ENCODE results near the gene CDON.

Gene CDON

DNA sequence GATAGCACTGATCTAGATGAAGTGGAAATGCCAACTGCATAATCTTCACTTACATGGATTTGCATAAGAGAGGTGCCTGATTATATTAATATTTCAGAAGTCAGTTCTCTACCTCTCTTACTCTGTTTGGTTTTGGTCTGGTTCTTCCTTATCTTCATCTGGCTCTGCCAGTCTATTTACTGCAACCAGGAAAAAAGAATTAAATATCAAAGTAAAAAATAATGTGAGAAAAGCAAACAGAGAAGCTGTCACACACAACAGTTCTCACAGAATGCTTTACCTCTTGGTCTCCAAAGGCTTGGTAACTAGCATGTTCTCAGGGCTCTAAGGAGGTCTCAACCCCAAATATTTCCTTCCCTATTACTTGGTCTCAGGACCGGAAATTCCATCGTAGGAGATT lies 110.1 kb downstream of the CDON start:
- peaks cover 2% of the 10 kb centered on the region for H3K9me3 ChIP-seq (ENCODE audit: insufficient read depth, low read depth, low read length)
- H3K4me3 ChIP-seq (ENCODE audit: low read depth, low read length), result no peak overlapping the region
- peaks cover 48 to 49% of the 10 kb centered on the region in 2 experiments for H3K36me3 ChIP-seq (ENCODE audit: control insufficient read depth in 1 of 2, insufficient read depth in 2 of 2, low read length in 2 of 2)

DNA sequence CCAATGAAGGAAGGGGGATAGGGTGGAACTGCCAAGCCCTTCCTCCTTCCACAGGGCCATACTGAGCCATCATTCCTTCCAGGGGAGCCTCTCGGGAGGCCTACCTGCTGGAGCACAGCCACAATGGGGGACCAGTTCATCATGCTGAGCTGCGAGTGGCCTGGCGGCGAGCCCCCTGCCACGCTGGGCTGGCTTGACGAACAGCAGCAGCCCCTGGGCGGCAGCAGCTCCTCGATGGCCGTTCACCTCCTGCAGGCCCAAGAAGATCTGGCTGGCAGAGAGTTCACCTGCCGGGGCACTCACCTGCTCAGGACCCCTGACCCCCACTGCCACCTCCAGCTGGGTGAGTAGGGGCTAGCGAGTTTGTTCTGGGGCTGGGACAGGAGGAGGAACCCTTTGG lies 110.9 kb downstream of the CDON start:
- Histone ChIP-seq H3K79me1 (ENCODE audit: low read length) (peaks cover 6% of the 10 kb centered on the region), H3K4me1 (ENCODE audit: control insufficient read depth in 1 of 2, insufficient read depth in 2 of 2, low read length in 2 of 2) (peaks cover 11 to 18% of the 10 kb centered on the region in 2 experiments), H3K27ac (ENCODE audit: low read depth, low read length) (no peak overlapping the region), H2BK5ac (ENCODE audit: low read depth, low read length, poor library complexity) (no peak overlapping the region), H3K36me3 (ENCODE audit: control insufficient read depth in 1 of 2, insufficient read depth in 2 of 2, low read length in 2 of 2) (peaks cover 45 to 46% of the 10 kb centered on the region in 2 experiments), H4K12ac (ENCODE audit: low read depth, low read length) (no peak overlapping the region), H3K27me3 (ENCODE audit: insufficient read depth, low read length) (no peaks in the 10 kb centered on the region), H2AK5ac (ENCODE audit: low read length) (no peak overlapping the region), H4K91ac (ENCODE audit: low read depth, low read length) (no peak overlapping the region), H4K8ac (ENCODE audit: low read depth, low read length) (no peak overlapping the region), H3K18ac (ENCODE audit: low read length) (peak overlapping the region; percentile 43), H3K14ac (ENCODE audit: low read length) (no peak overlapping the region), H3K4me2 (ENCODE audit: low read length) (no peak overlapping the region), H2BK120ac (ENCODE audit: insufficient read depth, low read length, poor library complexity) (no peak overlapping the region), H2BK12ac (ENCODE audit: low read length) (no peak overlapping the region), H3K4me3 (ENCODE audit: low read depth, low read length) (no peak overlapping the region), H3K79me2 (ENCODE audit: control insufficient read depth, insufficient read depth, low read length, poor library complexity) (no peaks in the 10 kb centered on the region), H2AFZ (ENCODE audit: insufficient read depth, low read length, poor library complexity) (no peak overlapping the region), H3K9me3 (ENCODE audit: insufficient read depth, low read depth, low read length) (peaks cover 2% of the 10 kb centered on the region), H3K9ac (ENCODE audit: low read length) (no peak overlapping the region), H3K23ac (ENCODE audit: low read length) (no peak overlapping the region), H3K4ac (ENCODE audit: low read depth, low read length) (no peak overlapping the region)
- WGBS (ENCODE audit: extremely low coverage, insufficient coverage, insufficient read length), result no CpG with 5 or more reads among the region's 11 CpGs
- DNase-seq, result no peak

More for the DNA sequence above, 110.1 kb downstream of the CDON start:
- no peak overlapping the region for H4K8ac ChIP-seq (ENCODE audit: low read depth, low read length)
- H3K23ac ChIP-seq (ENCODE audit: low read length), result no peak overlapping the region
- H3K18ac ChIP-seq (ENCODE audit: low read length), result no peak overlapping the region
- H2AFZ ChIP-seq (ENCODE audit: insufficient read depth, low read length, poor library complexity), result no peak overlapping the region
- DNase-seq, result no peak
- H3K79me1 ChIP-seq (ENCODE audit: low read length), result peaks cover 6% of the 10 kb centered on the region
- no peak overlapping the region for H2BK5ac ChIP-seq (ENCODE audit: low read depth, low read length, poor library complexity)
- H2BK120ac ChIP-seq (ENCODE audit: insufficient read depth, low read length, poor library complexity), result no peak overlapping the region
- H3K79me2 ChIP-seq (ENCODE audit: control insufficient read depth, insufficient read depth, low read length, poor library complexity), result no peaks in the 10 kb centered on the region
- no peak overlapping the region for H2AK5ac ChIP-seq (ENCODE audit: low read length)
- H3K4ac ChIP-seq (ENCODE audit: low read depth, low read length), result no peak overlapping the region
- no peak overlapping the region for H4K12ac ChIP-seq (ENCODE audit: low read depth, low read length)
- no peak overlapping the region for H3K27ac ChIP-seq (ENCODE audit: low read depth, low read length)
- no peak overlapping the region for H3K4me2 ChIP-seq (ENCODE audit: low read length)
- no peaks in the 10 kb centered on the region for H3K27me3 ChIP-seq (ENCODE audit: insufficient read depth, low read length)
- peaks cover 14 to 21% of the 10 kb centered on the region in 2 experiments for H3K4me1 ChIP-seq (ENCODE audit: control insufficient read depth in 1 of 2, insufficient read depth in 2 of 2, low read length in 2 of 2)
- H3K14ac ChIP-seq (ENCODE audit: low read length), result no peak overlapping the region
- H4K91ac ChIP-seq (ENCODE audit: low read depth, low read length), result no peak overlapping the region
- no CpG with 5 or more reads among the region's 2 CpGs for WGBS (ENCODE audit: extremely low coverage, insufficient coverage, insufficient read length)
- H3K9ac ChIP-seq (ENCODE audit: low read length), result no peak overlapping the region
- H2BK12ac ChIP-seq (ENCODE audit: low read length), result no peak overlapping the region

DNA sequence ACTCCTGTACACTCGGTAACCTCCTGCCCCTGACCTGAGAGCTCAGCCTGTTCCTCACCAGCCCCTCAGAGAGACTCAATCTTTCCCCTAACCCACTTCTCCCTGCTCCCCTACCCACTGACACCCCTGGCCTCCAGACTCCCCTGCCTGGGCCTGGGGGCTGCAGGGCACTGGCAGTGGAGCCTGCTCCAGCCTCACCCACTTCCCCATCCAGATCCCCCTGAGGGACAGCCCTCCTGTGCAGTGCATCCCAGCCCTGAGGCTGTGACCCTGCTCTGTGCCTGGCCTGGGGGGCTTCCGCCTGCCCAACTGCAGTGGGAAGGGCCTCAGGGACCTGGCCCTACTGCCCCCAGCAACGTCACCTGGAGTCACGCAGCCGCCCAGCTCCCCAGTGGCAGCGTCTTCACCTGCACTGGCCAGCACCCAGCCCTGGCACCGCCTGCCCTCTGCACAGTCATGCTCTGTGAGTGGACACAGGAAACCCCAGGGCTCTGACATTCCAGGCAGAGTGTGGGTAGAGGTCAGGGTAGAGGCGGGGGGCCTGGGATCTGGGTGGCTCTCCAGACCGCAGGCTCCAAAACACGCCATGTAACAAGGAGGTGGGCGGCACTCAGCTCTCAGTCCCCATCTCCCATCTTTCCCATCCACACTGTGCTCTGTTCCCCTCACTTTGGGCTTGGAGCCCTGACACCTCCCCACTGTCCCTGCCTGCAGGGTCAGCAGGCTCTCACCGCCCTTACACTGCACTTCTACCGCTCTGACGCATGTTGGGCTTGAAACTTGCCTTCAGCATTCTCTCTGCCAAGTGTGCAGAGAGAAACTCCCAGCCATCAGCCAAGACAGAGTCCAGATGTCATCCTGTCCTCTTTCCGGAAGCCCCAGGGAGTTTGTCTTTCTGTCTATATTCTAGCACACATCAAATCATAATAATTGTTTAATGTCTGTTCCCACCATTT lies 111.7 kb downstream of the CDON start:
- Histone ChIP-seq H2BK5ac (ENCODE audit: low read depth, low read length, poor library complexity) (no peak overlapping the region), H3K18ac (ENCODE audit: low read length) (peak overlapping the region; percentile 30), H3K27ac (ENCODE audit: low read depth, low read length) (no peak overlapping the region), H4K91ac (ENCODE audit: low read depth, low read length) (no peak overlapping the region), H3K79me1 (ENCODE audit: low read length) (peaks cover 6% of the 10 kb centered on the region), H2BK120ac (ENCODE audit: insufficient read depth, low read length, poor library complexity) (no peak overlapping the region), H3K14ac (ENCODE audit: low read length) (peak overlapping the region; percentile 19), H3K9me3 (ENCODE audit: insufficient read depth, low read depth, low read length) (peaks cover 2% of the 10 kb centered on the region), H3K23ac (ENCODE audit: low read length) (no peak overlapping the region), H3K4me3 (ENCODE audit: low read depth, low read length) (no peak overlapping the region), H3K9ac (ENCODE audit: low read length) (no peak overlapping the region), H2AFZ (ENCODE audit: insufficient read depth, low read length, poor library complexity) (no peak overlapping the region), H3K4ac (ENCODE audit: low read depth, low read length) (no peak overlapping the region), H4K8ac (ENCODE audit: low read depth, low read length) (peak overlapping the region; percentile 15), H3K79me2 (ENCODE audit: control insufficient read depth, insufficient read depth, low read length, poor library complexity) (no peaks in the 10 kb centered on the region), H3K4me1 (ENCODE audit: control insufficient read depth in 1 of 2, insufficient read depth in 2 of 2, low read length in 2 of 2) (peaks cover 11 to 12% of the 10 kb centered on the region in 2 experiments), H3K4me2 (ENCODE audit: low read length) (no peak overlapping the region), H3K27me3 (ENCODE audit: insufficient read depth, low read length) (no peaks in the 10 kb centered on the region), H4K12ac (ENCODE audit: low read depth, low read length) (no peak overlapping the region), H2AK5ac (ENCODE audit: low read length) (peak overlapping the region; percentile 30), H2BK12ac (ENCODE audit: low read length) (no peak overlapping the region), H3K36me3 (ENCODE audit: control insufficient read depth in 1 of 2, insufficient read depth in 2 of 2, low read length in 2 of 2) (peaks cover 40 to 41% of the 10 kb centered on the region in 2 experiments)
- no CpG with 5 or more reads among the region's 15 CpGs for WGBS (ENCODE audit: extremely low coverage, insufficient coverage, insufficient read length)
- no peak for DNase-seq

DNA sequence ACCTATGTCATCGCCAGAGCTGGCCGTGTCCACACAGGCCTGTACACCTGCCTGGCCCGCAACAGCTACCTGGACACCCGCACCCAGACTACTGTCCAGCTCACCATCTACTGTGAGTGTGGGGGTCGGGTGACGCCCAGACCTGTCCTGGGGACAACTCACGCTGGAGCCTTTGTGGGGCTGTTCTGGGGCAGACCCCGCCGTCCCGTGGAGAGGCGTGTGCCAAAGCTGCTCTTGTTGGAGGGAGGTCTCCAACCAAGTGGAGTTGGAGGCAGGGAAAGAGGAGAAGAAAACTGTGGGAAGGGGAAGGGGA lies 112.5 kb downstream of the CDON start:
- no peak overlapping the region for H4K8ac ChIP-seq (ENCODE audit: low read depth, low read length)
- H3K4me3 ChIP-seq (ENCODE audit: low read depth, low read length), result no peak overlapping the region
- peaks cover 2% of the 10 kb centered on the region for H3K9me3 ChIP-seq (ENCODE audit: insufficient read depth, low read depth, low read length)
- no CpG with 5 or more reads among the region's 11 CpGs for WGBS (ENCODE audit: extremely low coverage, insufficient coverage, insufficient read length)
- H2AK5ac ChIP-seq (ENCODE audit: low read length), result no peak overlapping the region
- H3K18ac ChIP-seq (ENCODE audit: low read length), result no peak overlapping the region
- no peak overlapping the region for H3K4me2 ChIP-seq (ENCODE audit: low read length)
- peak overlapping the region; percentile 5 for H4K12ac ChIP-seq (ENCODE audit: low read depth, low read length)
- no peak overlapping the region for H2BK12ac ChIP-seq (ENCODE audit: low read length)
- H2BK5ac ChIP-seq (ENCODE audit: low read depth, low read length, poor library complexity), result no peak overlapping the region
- no peak overlapping the region for H2BK120ac ChIP-seq (ENCODE audit: insufficient read depth, low read length, poor library complexity)
- H3K79me1 ChIP-seq (ENCODE audit: low read length), result peaks cover 6% of the 10 kb centered on the region
- no peak for DNase-seq
- H3K36me3 ChIP-seq (ENCODE audit: control insufficient read depth in 1 of 2, insufficient read depth in 2 of 2, low read length in 2 of 2), result peaks cover 32 to 33% of the 10 kb centered on the region in 2 experiments
- no peaks in the 10 kb centered on the region for H3K27me3 ChIP-seq (ENCODE audit: insufficient read depth, low read length)
- no peak overlapping the region for H2AFZ ChIP-seq (ENCODE audit: insufficient read depth, low read length, poor library complexity)
- no peak overlapping the region for H3K4ac ChIP-seq (ENCODE audit: low read depth, low read length)
- peaks cover 11 to 12% of the 10 kb centered on the region in 2 experiments for H3K4me1 ChIP-seq (ENCODE audit: control insufficient read depth in 1 of 2, insufficient read depth in 2 of 2, low read length in 2 of 2)
- H4K91ac ChIP-seq (ENCODE audit: low read depth, low read length), result no peak overlapping the region
- H3K23ac ChIP-seq (ENCODE audit: low read length), result no peak overlapping the region
- H3K79me2 ChIP-seq (ENCODE audit: control insufficient read depth, insufficient read depth, low read length, poor library complexity), result no peaks in the 10 kb centered on the region
- H3K27ac ChIP-seq (ENCODE audit: low read depth, low read length), result no peak overlapping the region
- no peak overlapping the region for H3K14ac ChIP-seq (ENCODE audit: low read length)
- no peak overlapping the region for H3K9ac ChIP-seq (ENCODE audit: low read length)
